Measurements from ENCODE around the gene RIPOR1. TPM values are rescaled to one million over a fixed set of nuclear protein-coding genes. Genes with fewer than 3 reads are reported as not detected.
A peak's percentile ranks its signal among the peaks of the same experiment; 100 is the strongest.

Gene RIPOR1
- total and polyA plus RNA-seq, 2 experiments from 2014 or later = 7.6 to 22.4 TPM

DNA sequence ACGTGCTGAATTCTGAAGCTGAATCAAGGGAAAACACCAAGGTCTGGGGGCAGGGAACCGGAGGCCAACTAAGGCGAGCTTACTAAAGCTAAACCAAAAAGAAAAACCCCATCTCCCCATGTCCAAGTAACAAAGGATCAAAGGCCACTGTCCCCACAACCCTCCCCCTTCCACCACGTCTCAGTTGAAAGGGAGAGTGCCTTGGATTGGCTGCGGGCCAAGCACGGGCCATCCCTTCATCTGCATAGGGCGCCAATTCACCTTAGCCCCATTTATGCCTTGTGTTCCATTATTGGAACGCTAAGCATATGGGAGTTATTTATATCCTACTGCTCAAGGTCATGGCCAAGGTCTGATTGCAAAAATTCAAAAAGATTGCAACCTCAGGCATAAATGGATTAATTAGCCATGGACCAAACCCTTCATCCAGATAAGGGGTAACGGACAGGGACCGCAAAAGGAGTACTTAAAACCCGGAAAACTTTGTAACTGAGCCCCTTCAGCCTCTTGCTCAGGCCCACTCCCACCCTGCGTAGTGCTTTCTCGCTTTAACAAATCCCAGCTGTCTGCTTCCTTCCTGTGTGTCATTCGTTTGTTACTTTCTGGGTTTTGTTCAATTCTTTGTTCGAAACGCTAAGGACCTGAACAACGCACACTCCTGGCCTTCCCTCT is 46.9 kb upstream of the RIPOR1 start (continued):
- no peak for TF ChIP-seq ZNF462 (CRISPR knock-in tag; IDR thresholded peaks at IDR 0.05)
- TF ChIP-seq EZH2phosphoT487 (IDR thresholded peaks at IDR 0.05; ENCODE audit: unreplicated experiment) = no peak

DNA sequence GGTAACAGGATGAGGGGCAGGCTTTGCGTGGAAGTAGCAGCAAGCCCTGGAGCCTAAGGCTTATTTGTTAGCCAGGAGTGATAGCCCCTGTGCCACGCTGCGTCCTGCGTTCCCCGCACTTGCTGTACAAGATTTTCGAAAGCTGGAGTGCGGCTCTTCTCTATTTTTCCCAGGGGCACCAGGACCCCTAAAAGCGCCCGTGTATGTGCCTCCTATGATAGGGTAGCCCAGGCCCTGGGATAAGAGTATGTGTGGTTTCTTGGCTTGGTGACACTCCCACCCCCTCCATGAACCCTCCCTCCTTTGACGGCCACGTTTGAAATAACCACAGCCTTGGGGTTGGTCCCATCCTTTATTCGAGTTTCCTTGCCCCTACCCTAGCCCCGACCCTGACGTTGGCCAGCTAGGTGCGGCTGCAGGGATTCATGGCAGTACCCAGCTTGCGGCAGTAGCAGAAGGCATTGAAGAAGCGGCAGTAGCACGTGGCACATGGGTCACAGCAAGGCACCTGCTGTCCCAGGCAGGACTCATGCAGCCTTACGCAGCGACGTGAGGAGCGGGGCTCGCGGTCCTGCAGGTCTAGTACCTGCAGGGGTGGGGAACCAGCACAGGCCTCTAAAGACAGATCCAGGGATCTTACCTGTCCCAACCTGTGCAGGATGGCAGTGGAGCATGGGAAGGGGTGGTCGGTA is 46.2 kb upstream of the RIPOR1 start:
- Histone ChIP-seq H3K4me2 (peak overlapping the region; percentile 80; the same call in 1 of the 2 replicates), H3K9me2 (ENCODE audit: insufficient read depth) (no peaks in the 10 kb centered on the region), H3F3A (replicated peaks; ENCODE audit: low read depth) (0 out of 2 replicates have a peak, but pooled peaks cover 6% of the 10 kb centered on the region), H3K36me3 (ENCODE audit: insufficient read depth) (no peaks in the 10 kb centered on the region), H3K79me2 (replicated peaks; ENCODE audit: insufficient read depth) (peaks cover 24% of the 10 kb centered on the region), H4K20me1 (replicated peaks; ENCODE audit: insufficient read depth) (peaks cover 4% of the 10 kb centered on the region; the same call in 1 of the 2 replicates), H3K4me3 (peak overlapping the region; percentile 57; the same call in 1 of the 2 replicates), H3K27ac (ENCODE audit: low read depth) (no peak overlapping the region), H2AFZ (peak overlapping the region; percentile 99; the same call in 1 of the 2 replicates), H3K27me3 (ENCODE audit: insufficient read depth) (peaks cover 19% of the 10 kb centered on the region), H3K4me1 (ENCODE audit: insufficient read depth) (peaks cover 7% of the 10 kb centered on the region)
- H3K4me3 Mint-ChIP-seq = peak overlapping the region; percentile 100
- ATAC-seq = no peak
- no peak for DNase-seq (ENCODE audit: low spot score)
- H3K9me3 Mint-ChIP-seq = no peaks in the 10 kb centered on the region
- H3K36me3 Mint-ChIP-seq (ENCODE audit: low read depth) = no peaks in the 10 kb centered on the region
- H3K27ac Mint-ChIP-seq = no peak overlapping the region
- H3K4me1 Mint-ChIP-seq = peaks cover 5% of the 10 kb centered on the region; the same call in 2 of the 3 replicates
- peaks cover 37% of the 10 kb centered on the region for H3K27me3 Mint-ChIP-seq (ENCODE audit: insufficient read depth, low read depth, poor library complexity)
- TF ChIP-seq CTCF (conservative IDR thresholded peaks at IDR 0.05; ENCODE audit: low read depth in 2 of 2) (no peak), NANOG (IDR thresholded peaks at IDR 0.05; ENCODE audit: borderline replicate concordance) (no peak), CREB1 (CRISPR knock-in tag; IDR thresholded peaks at IDR 0.05; ENCODE audit: low read depth) (no peak), ZNF331 (CRISPR knock-in tag; IDR thresholded peaks at IDR 0.05; ENCODE audit: low read depth) (no peak), ETS1 (IDR thresholded peaks at IDR 0.05) (no peak), EZH2 (IDR thresholded peaks at IDR 0.05; ENCODE audit: low read depth, unreplicated experiment) (no peak), POLR2AphosphoS5 (IDR thresholded peaks at IDR 0.05; ENCODE audit: low read depth) (no peak), JUNB (IDR thresholded peaks at IDR 0.05; ENCODE audit: unreplicated experiment) (no peak)

All from GM23338 (cell line).